Limb (tissue), 2 donors: ENCODE data around the gene RHOT2.
"Not testable (repeated sequence)": the region's sequence is repeated elsewhere in the genome, so short reads cannot be mapped to it uniquely, and the experiment has no call there.

Experiments
- DNase-seq, 2 donors: peaks; one replicate each; pipeline ENCODE4 v3.0.0-alpha.2; 2016; ENCODE audit errors: extremely low spot score in 2 of 2

Gene RHOT2

GRCh38 chr16:712740-713250 is 44.9 kb downstream of the RHOT2 start:
- DNase-seq = not testable (repeated sequence)

GRCh38 chr16:714079-714478 is 46.1 kb downstream of the RHOT2 start:
- DNase-seq = no peak

- DNase-seq = peak; percentile 91 to 94
Observed at GRCh38 chr16:714558-715476, 46.9 kb downstream of the RHOT2 start, which contains the start of gene METRN. Gene METRN (plus strand): TSS chr16:715118. CDS start chr16:715290, 172 bp downstream.

- no peak for DNase-seq
Observed at GRCh38 chr16:715477-716199, 47.7 kb downstream of the RHOT2 start.

GRCh38 chr16:716200-716568 is 48.3 kb downstream of the RHOT2 start:
- peak in 1 of 2 donors; percentile 71 for DNase-seq

- DNase-seq = no peak
Observed at GRCh38 chr16:716768-717325, 48.9 kb downstream of the RHOT2 start.

GRCh38 chr16:717450-718245 is 49.7 kb downstream of the RHOT2 start:
- DNase-seq = peak in 1 of 2 donors; percentile 68

- no peak for DNase-seq
Observed at GRCh38 chr16:718389-718788, 50.5 kb downstream of the RHOT2 start.

GRCh38 chr16:718922-719321 is 51.0 kb downstream of the RHOT2 start:
- no peak for DNase-seq

- DNase-seq = no peak
Observed at GRCh38 chr16:719815-720446, 52.0 kb downstream of the RHOT2 start.

GRCh38 chr16:720447-720989 is 52.6 kb downstream of the RHOT2 start:
- DNase-seq = peak in 1 of 2 donors; percentile 81

GRCh38 chr16:720990-721764 is 53.2 kb downstream of the RHOT2 start, which contains the start of gene ANTKMT:
Gene ANTKMT (plus strand): TSS chr16:721146. CDS start chr16:721275, 129 bp downstream.
- DNase-seq = peak; percentile 64 to 89

GRCh38 chr16:721765-722540 is 54.0 kb downstream of the RHOT2 start:
- DNase-seq = no peak

- DNase-seq = no peak
Observed at GRCh38 chr16:722835-723633, 55.1 kb downstream of the RHOT2 start.

GRCh38 chr16:723695-724094 is 55.8 kb downstream of the RHOT2 start:
- DNase-seq = no peak
